ENCODE measurements around the gene NTF3.

NTF3 gene

GRCh38 chr12:5456906-5457305 lies 25.0 kb downstream of the NTF3 start:
- DNase-seq (ENCODE audit: low spot score): peak; percentile 79

- DNase-seq (ENCODE audit: low spot score): no peak
Measured at GRCh38 chr12:5458229-5459050, 26.5 kb downstream of the NTF3 start.

- no peak for DNase-seq (ENCODE audit: low spot score)
Measured at GRCh38 chr12:5459051-5459782, 27.3 kb downstream of the NTF3 start.

- DNase-seq (ENCODE audit: low spot score): no peak
Measured at GRCh38 chr12:5460817-5461216, 28.9 kb downstream of the NTF3 start.

- no peak for DNase-seq (ENCODE audit: low spot score)
Measured at GRCh38 chr12:5461966-5462365, 30.1 kb downstream of the NTF3 start.

- DNase-seq (ENCODE audit: low spot score): no peak
Measured at GRCh38 chr12:5464096-5464495, 32.2 kb downstream of the NTF3 start.

- no peak for DNase-seq (ENCODE audit: low spot score)
Measured at GRCh38 chr12:5465384-5465783, 33.5 kb downstream of the NTF3 start.

GRCh38 chr12:5466521-5466960 lies 34.6 kb downstream of the NTF3 start:
- DNase-seq (ENCODE audit: low spot score): peak; percentile 29

- no peak for DNase-seq (ENCODE audit: low spot score)
Measured at GRCh38 chr12:5467931-5468330, 36.0 kb downstream of the NTF3 start.

GRCh38 chr12:5470221-5470620 lies 38.3 kb downstream of the NTF3 start:
- DNase-seq (ENCODE audit: low spot score): no peak

GRCh38 chr12:5470703-5471102 lies 38.8 kb downstream of the NTF3 start:
- DNase-seq (ENCODE audit: low spot score): no peak

GRCh38 chr12:5473076-5473782 lies 41.3 kb downstream of the NTF3 start:
- DNase-seq (ENCODE audit: low spot score): no peak

- no peak for DNase-seq (ENCODE audit: low spot score)
Measured at GRCh38 chr12:5473783-5474116, 41.8 kb downstream of the NTF3 start.

GRCh38 chr12:5476356-5476755 lies 44.4 kb downstream of the NTF3 start:
- DNase-seq (ENCODE audit: low spot score): no peak

- no peak for DNase-seq (ENCODE audit: low spot score)
Measured at GRCh38 chr12:5478081-5478706, 46.3 kb downstream of the NTF3 start.

GRCh38 chr12:5479761-5480160 lies 47.9 kb downstream of the NTF3 start:
- no peak for DNase-seq (ENCODE audit: low spot score)

- DNase-seq (ENCODE audit: low spot score): no peak
Measured at GRCh38 chr12:5480218-5480937, 48.5 kb downstream of the NTF3 start.

GRCh38 chr12:5480938-5481303 lies 49.0 kb downstream of the NTF3 start:
- no peak for DNase-seq (ENCODE audit: low spot score)

GRCh38 chr12:5481645-5482044 lies 49.7 kb downstream of the NTF3 start:
- no peak for DNase-seq (ENCODE audit: low spot score)

GRCh38 chr12:5484426-5484825 lies 52.5 kb downstream of the NTF3 start:
- no peak for DNase-seq (ENCODE audit: low spot score)

GRCh38 chr12:5485454-5485853 lies 53.5 kb downstream of the NTF3 start:
- no peak for DNase-seq (ENCODE audit: low spot score)

- no peak for DNase-seq (ENCODE audit: low spot score)
Measured at GRCh38 chr12:5487076-5487475, 55.2 kb downstream of the NTF3 start.

Data from hepatic stellate cell (primary cell).